Sigmoid colon (tissue), 4 donors: ENCODE results near the gene RARS2.

Experiments used
- CTCF ChIP-seq, 4 experiments: fragments of 450-650 bp in 3 of 4; fragments of 200-600 bp in 1 of 4; IDR thresholded peaks; one replicate each; pipeline ENCODE4 v1.5.1; 2016 to 2019; ENCODE audit warnings: antibody characterized with exemption in 4 of 4, mild to moderate bottlenecking in 3 of 4, moderate library complexity in 2 of 4
- POLR2AphosphoS5 ChIP-seq, 4 donors: sonication (generic); formaldehyde crosslinking; IDR thresholded peaks; one replicate each; pipeline ENCODE4 v1.6.1; 2017; ENCODE audit warnings: antibody characterized with exemption in 4 of 4

GRCh38 chr6:87501809-87502572 is 87.8 kb downstream of the RARS2 start:
- TF ChIP-seq CTCF (IDR thresholded peaks at IDR 0.05) (no peak), POLR2AphosphoS5 (IDR thresholded peaks at IDR 0.05) (no peak)
